ENCODE measurements around the gene CRACR2A. TPM values are rescaled to one million over a fixed set of nuclear protein-coding genes. Genes with fewer than 3 reads are reported as not detected.
A peak's percentile ranks its signal among the peaks of the same experiment; 100 is the strongest.

The CRACR2A gene
- total RNA-seq, 1 donor from 2014 or later = 4.4 TPM

GRCh38 chr12:3680919-3681594 is 71.9 kb downstream of the CRACR2A start:
- no peak for TF ChIP-seq POLR2A (IDR thresholded peaks at IDR 0.05)
- TF ChIP-seq CTCF (IDR thresholded peaks at IDR 0.05) = no peak
- TF ChIP-seq POLR2AphosphoS5 (IDR thresholded peaks at IDR 0.05; ENCODE audit: insufficient read depth in 1 of 2, low read depth in 1 of 2) = no peak
- peak in 1 of 2 donors; percentile 94 for DNase-seq (ENCODE audit: extremely low spot score in 2 of 2)
- H3K4me3 ChIP-seq = no peak overlapping the region
- H3K36me3 ChIP-seq = no peaks in the 10 kb centered on the region
- H3K27ac ChIP-seq = no peak overlapping the region
- intact Hi-C loops (cut with DNase I) = no loop called here
- no peaks in the 10 kb centered on the region for H3K27me3 ChIP-seq
- no peaks in the 10 kb centered on the region for H3K4me1 ChIP-seq
- no peaks in the 10 kb centered on the region for H3K9me3 ChIP-seq

- H3K9me3 ChIP-seq = no peaks in the 10 kb centered on the region
- intact Hi-C loops (cut with DNase I) = no loop called here
- H3K36me3 ChIP-seq = no peaks in the 10 kb centered on the region
- peak in 1 of 2 donors; percentile 61 for DNase-seq (ENCODE audit: extremely low spot score in 2 of 2)
- TF ChIP-seq POLR2AphosphoS5 (IDR thresholded peaks at IDR 0.05; ENCODE audit: insufficient read depth in 1 of 2, low read depth in 1 of 2) (no peak), POLR2A (IDR thresholded peaks at IDR 0.05) (no peak), CTCF (IDR thresholded peaks at IDR 0.05) (no peak)
- no peak overlapping the region for H3K27ac ChIP-seq
- H3K4me3 ChIP-seq = no peak overlapping the region
- no peaks in the 10 kb centered on the region for H3K27me3 ChIP-seq
- no peaks in the 10 kb centered on the region for H3K4me1 ChIP-seq
Measured at GRCh38 chr12:3679831-3680230, 73.1 kb downstream of the CRACR2A start.

GRCh38 chr12:3677609-3678008 is 75.3 kb downstream of the CRACR2A start:
- no peaks in the 10 kb centered on the region for H3K9me3 ChIP-seq
- no peaks in the 10 kb centered on the region for H3K27me3 ChIP-seq
- TF ChIP-seq POLR2AphosphoS5 (IDR thresholded peaks at IDR 0.05; ENCODE audit: insufficient read depth in 1 of 2, low read depth in 1 of 2) (no peak), POLR2A (IDR thresholded peaks at IDR 0.05) (no peak), CTCF (IDR thresholded peaks at IDR 0.05) (no peak)
- H3K27ac ChIP-seq = no peak overlapping the region
- intact Hi-C loops (cut with DNase I) = no loop called here
- H3K4me1 ChIP-seq = no peaks in the 10 kb centered on the region
- no peaks in the 10 kb centered on the region for H3K36me3 ChIP-seq
- DNase-seq (ENCODE audit: extremely low spot score in 2 of 2) = peak in 1 of 2 donors; percentile 58
- no peak overlapping the region for H3K4me3 ChIP-seq

- Histone ChIP-seq H3K27ac (no peak overlapping the region), H3K4me1 (no peaks in the 10 kb centered on the region), H3K27me3 (no peaks in the 10 kb centered on the region), H3K4me3 (no peak overlapping the region), H3K36me3 (no peaks in the 10 kb centered on the region), H3K9me3 (no peaks in the 10 kb centered on the region)
- peak in 1 of 2 donors; percentile 77 for DNase-seq (ENCODE audit: extremely low spot score in 2 of 2)
- TF ChIP-seq POLR2A (IDR thresholded peaks at IDR 0.05) = no peak
- TF ChIP-seq CTCF (IDR thresholded peaks at IDR 0.05) = no peak
- TF ChIP-seq POLR2AphosphoS5 (IDR thresholded peaks at IDR 0.05; ENCODE audit: insufficient read depth in 1 of 2, low read depth in 1 of 2) = no peak
- intact Hi-C loops (cut with DNase I) = no loop called here
Measured at GRCh38 chr12:3673981-3674708, 78.8 kb downstream of the CRACR2A start.

- H3K9me3 ChIP-seq = no peaks in the 10 kb centered on the region
- no peaks in the 10 kb centered on the region for H3K36me3 ChIP-seq
- intact Hi-C loops (cut with DNase I) = no loop called here
Measured at GRCh38 chr12:3672113-3672509, 80.8 kb downstream of the CRACR2A start.

More at GRCh38 chr12:3672113-3672509, 80.8 kb downstream of the CRACR2A start:
- Histone ChIP-seq H3K27ac (no peak overlapping the region), H3K4me1 (no peaks in the 10 kb centered on the region), H3K27me3 (no peaks in the 10 kb centered on the region), H3K4me3 (no peak overlapping the region)
- no peak for DNase-seq (ENCODE audit: extremely low spot score in 2 of 2)
- no peak for TF ChIP-seq POLR2AphosphoS5 (IDR thresholded peaks at IDR 0.05; ENCODE audit: insufficient read depth in 1 of 2, low read depth in 1 of 2)
- no peak for TF ChIP-seq POLR2A (IDR thresholded peaks at IDR 0.05)
- TF ChIP-seq CTCF (IDR thresholded peaks at IDR 0.05) = no peak
